GM12892 (cell line): Measurements from ENCODE around the gene PPARD.

Source experiments
- POLR2A ChIP-seq: IDR thresholded peaks from 2 replicates; pipeline ENCODE4 v1.6.1; 2011; ENCODE audit warnings: low read depth, low read length, control low read depth
- POLR2AphosphoS5 ChIP-seq: IDR thresholded peaks from 2 replicates; pipeline ENCODE4 v1.6.1; 2011; ENCODE audit warnings: low read depth, low read length, control low read depth
- TAF1 ChIP-seq: IDR thresholded peaks from 2 replicates; pipeline ENCODE4 v1.6.1; 2011; ENCODE audit warnings: low read depth, mild to moderate bottlenecking, control low read depth, low read length, borderline replicate concordance

DNA sequence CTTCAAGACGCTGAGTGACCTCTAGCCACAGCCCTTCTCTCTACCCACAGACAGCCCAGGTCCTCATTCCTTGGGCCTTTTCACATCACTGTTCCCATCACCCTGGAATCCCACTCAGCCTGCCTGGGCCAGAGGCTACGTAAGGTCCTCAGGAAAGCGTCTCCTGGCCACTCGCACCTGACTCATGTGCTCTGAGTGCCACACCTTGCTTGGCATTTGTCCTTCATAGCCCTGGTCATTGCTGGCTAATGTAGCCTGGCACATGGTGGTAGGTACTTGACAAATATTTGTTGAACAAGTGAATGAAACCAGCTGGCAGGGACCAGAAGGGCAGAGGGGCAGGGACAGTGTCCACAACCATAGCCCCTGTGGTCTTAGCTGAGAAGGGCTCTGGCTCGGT is 59.2 kb downstream of the PPARD start:
- TF ChIP-seq POLR2A (no peak), POLR2AphosphoS5 (no peak), TAF1 (no peak)
